Epithelial cell of esophagus (primary cell): Measurements from ENCODE around the gene OR2B3.

Experiments
- DNase-seq: peaks from one replicate; pipeline ENCODE4 v3.0.0; 2010; ENCODE audit warnings: low read depth
- H3K4me3 ChIP-seq: 2 replicates; pipeline ENCODE4 v1.5.1; 2011; ENCODE audit warnings: mild to moderate bottlenecking, low read length, control low read depth
- TF ChIP-seq, protein P1 (sequence below): IDR thresholded peaks from 2 replicates; pipeline ENCODE4 v1.5.1; 2011; ENCODE audit warnings: low read depth, mild to moderate bottlenecking, low read length, control low read depth, inconsistent platforms; ENCODE audit not compliant: insufficient read depth; ENCODE audit errors: missing control alignments

Gene OR2B3

DNA sequence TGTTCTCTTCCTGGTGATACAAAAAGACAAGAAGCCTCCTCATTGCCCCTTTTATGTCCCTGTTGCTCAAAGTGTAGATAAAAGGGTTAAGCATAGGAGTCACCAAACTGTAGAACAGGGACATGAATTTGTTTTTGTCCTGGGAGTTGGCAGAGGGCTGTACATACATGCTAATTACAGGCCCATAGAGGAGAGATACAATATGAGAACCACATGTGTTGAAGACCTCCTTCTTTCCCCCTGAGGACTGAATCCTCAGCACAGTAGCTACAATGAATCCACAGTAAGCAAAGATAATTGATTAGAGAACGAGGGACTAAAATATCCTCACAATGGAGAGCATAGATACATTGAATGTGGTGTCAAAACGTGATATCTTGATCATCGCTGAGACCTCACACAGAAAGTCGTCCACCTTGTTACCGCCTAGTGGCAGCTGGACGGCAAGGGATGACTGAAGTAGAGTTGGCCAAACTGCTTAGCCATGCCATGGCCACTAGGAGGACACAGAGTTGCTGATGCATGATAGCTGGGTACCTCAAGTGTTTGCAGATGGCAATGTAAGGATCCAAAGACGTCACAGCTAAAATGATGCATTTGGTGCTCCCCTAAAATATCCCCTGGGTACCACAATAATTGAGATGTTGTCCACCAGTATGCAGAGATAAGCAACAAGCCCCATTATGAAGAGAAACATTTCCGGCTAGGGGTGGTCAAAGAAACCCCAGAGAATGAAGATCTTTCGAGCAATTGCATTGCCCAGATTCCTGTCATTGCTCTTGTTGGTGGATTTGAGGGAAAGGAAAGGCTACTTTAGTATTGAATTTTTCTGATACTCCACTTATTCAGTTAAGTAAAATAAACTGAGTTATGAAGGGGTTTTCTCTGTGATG, 15.0 kb downstream of the OR2B3 start:
- DNase-seq, result peak; percentile 63
- H3K4me3 ChIP-seq, result no peak overlapping the region
- TF ChIP-seq, protein P1, sequence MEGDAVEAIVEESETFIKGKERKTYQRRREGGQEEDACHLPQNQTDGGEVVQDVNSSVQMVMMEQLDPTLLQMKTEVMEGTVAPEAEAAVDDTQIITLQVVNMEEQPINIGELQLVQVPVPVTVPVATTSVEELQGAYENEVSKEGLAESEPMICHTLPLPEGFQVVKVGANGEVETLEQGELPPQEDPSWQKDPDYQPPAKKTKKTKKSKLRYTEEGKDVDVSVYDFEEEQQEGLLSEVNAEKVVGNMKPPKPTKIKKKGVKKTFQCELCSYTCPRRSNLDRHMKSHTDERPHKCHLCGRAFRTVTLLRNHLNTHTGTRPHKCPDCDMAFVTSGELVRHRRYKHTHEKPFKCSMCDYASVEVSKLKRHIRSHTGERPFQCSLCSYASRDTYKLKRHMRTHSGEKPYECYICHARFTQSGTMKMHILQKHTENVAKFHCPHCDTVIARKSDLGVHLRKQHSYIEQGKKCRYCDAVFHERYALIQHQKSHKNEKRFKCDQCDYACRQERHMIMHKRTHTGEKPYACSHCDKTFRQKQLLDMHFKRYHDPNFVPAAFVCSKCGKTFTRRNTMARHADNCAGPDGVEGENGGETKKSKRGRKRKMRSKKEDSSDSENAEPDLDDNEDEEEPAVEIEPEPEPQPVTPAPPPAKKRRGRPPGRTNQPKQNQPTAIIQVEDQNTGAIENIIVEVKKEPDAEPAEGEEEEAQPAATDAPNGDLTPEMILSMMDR, result peak; percentile 73

DNA sequence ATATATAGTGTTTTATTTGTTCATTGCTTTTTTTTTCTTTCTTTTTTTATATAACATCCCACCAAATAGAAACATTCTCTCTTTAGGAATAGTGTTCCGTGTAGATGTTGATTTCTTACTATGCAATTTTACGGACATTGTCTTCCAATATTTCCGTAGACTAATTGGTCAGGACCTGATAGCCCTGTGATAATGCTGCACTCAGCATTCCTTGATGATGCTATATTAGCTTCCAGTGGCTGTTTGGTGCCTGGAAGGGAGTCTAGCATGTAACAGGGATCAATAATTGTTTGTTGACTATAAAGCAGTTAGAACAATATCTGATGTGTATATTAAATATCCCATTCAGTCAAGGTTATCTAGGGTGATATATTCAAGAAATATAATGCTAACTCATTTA, 35.4 kb downstream of the OR2B3 start:
- H3K4me3 ChIP-seq, result no peak overlapping the region
- TF ChIP-seq, protein P1, result no peak
- no peak for DNase-seq

DNA sequence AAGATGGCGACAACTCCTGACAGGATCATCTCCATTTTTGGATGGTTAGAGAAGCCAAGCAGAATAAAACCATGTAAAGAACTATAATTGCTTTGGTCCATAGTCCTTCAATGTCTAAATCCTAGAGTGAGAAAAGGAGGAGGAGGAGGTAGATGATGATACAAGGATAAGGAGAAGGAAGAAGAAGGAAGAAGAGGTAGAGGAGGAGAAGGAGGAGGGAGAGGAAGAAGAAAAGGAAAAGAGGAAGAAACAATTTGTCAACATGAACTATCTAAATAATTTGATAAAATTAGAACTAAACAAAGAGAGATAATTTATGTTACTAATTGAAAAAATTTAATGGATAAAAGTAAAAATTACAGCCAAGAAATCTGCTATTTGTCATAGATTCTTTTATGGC, 42.0 kb downstream of the OR2B3 start, which contains the start of gene OR2W1:
Gene OR2W1 (minus strand): TSS at position 101 of the 400 bp plus-strand sequence. CDS start 0 bp downstream, at position 101.
- no peak within 1 kb of the TSS for H3K4me3 ChIP-seq
- TF ChIP-seq, protein P1, result no peak
- no peak for DNase-seq
